ENCODE data around the gene RPS3.

DNA sequence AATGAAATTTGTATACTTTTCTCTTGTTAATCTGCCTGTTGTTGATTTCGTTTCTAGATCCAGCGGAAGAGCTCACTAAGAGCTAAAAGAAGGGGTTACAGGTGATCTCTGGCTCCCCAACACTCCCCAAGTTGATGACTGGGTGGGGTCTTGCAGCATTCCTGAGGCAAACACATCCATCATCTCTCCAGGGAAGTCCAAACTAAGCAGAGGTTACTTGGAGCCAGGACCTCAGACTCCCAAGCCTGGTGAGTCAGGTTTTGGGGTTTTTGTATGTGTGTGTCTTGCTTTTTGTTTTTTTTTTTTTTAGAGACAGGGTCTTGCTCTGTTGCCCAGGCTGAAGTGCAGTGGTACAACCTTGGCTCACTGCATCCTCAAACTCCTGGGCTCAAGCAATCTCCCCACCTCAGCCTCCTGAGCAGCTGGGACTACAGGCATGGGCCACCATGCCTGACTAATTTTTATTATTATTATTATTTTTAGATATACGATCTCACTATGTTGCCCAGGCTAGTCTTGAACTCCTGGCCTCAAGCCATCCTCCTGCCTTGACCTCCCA, 11.5 kb upstream of the RPS3 start:
- no peak for TF ChIP-seq CTCF (IDR thresholded peaks at IDR 0.05)
- TF ChIP-seq POLR2A (IDR thresholded peaks at IDR 0.05), result no peak
